Retinal pigment epithelial cell (primary cell): Measurements from ENCODE around the gene AAK1.

Experiments
- DNase-seq: peaks from one replicate; pipeline ENCODE4 v3.0.0-alpha.2; 2010; ENCODE audit warnings: low read depth
- H3K4me3 ChIP-seq: 2 replicates; pipeline ENCODE4 v1.5.1; 2011; ENCODE audit warnings: mild to moderate bottlenecking, low read length, control low read depth, moderate library complexity
- CTCF ChIP-seq: conservative IDR thresholded peaks from 2 replicates; pipeline ENCODE4 v1.5.1; 2011; ENCODE audit warnings: low read depth, low read length, control low read depth, inconsistent platforms

Gene AAK1

GRCh38 chr2:69685321-69686048 is 41.9 kb upstream of the AAK1 start:
- no peak overlapping the region for H3K4me3 ChIP-seq
- no peak for DNase-seq
- TF ChIP-seq CTCF: no peak

DNA sequence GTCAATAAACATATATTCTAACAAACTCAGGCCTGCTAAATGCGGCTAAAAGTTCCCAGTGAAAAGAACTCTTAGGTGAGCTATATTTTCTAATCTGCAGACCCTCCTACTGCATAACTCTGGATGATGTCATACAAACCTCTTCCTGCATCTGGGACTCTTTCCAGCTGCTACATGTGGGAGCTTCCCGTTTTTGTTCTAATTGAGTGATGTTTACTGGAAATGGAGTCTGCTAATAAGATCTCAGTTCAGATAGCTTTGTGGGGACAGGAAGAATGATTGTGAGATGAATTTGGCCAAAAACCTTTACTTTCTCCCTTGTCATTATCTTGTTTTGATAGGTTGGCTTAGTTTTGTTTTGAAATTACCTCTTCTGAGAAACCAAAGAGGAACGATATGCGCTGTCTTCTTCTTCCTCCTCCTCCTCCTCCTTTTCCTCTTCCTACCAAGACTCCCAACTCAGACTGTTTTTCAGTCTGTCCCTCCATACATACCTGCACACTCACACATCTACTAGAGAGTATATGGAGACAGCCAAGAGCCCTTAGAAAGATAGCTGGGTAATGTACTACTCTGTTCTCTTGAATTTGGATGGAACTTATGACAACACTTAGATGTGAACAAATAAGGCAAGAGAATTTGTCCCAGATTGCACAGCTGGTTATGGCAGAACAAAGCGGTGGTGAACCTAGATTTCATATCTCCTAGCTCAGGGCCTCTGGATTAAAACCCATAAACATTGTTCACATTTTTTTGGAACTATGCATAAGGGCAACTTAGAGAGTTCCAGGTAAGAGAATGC is 39.8 kb upstream of the AAK1 start:
- no peak for TF ChIP-seq CTCF
- no peak overlapping the region for H3K4me3 ChIP-seq
- DNase-seq: peak; percentile 41

DNA sequence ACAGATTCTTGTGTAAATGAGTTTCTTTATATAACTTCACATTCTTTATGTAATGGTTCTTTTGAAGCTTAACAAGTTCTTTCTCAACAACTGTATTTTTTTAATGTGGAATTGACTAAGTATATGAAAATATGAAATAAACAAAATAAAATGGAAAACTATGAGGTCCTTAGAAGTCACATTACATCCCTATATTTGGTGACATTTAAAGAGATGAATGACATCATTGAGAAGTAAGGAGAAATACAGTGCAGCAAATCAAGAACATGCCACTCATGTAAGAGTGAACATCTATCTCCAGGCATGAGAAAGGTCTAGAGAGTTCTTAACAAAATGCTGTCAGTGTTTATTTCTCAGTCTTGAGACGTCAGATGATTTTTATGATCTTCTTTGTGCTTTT is 39.0 kb upstream of the AAK1 start:
- H3K4me3 ChIP-seq: no peak overlapping the region
- no peak for TF ChIP-seq CTCF
- no peak for DNase-seq

DNA sequence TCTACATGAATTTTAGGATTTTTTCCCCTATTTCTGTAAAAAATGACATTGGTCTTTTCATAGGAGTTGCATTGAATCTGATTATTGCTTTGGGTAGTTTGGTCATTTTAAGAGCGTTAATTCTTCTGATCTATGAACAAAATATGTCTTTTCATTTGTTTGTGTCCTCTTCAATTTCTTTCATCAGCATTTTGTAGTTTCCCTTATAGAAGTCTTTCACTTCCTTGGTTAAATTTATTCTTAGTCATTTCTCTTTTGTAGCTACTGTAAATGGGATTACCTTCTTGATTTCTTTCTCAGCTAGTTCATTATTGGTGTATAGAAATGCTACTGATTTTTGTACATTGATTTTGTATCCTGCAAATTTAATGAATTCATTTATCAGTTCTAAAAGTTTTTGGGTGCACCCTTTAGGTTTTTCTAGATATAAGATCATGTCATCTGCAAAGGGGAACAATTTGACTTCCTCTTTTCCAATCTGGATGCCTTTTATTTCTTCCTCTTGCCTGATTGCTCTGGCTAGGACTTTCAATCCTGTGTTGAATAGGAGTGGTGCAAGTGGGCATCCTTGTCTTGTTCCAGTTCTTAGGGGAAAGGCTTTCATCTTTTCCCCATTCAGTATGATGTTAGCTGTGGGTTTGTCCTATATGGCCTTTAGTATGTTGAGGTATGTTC is 36.6 kb upstream of the AAK1 start:
- H3K4me3 ChIP-seq: no peak overlapping the region
- TF ChIP-seq CTCF: no peak
- no peak for DNase-seq

GRCh38 chr2:69677914-69678313 is 34.4 kb upstream of the AAK1 start:
- TF ChIP-seq CTCF: no peak
- H3K4me3 ChIP-seq: no peak overlapping the region
- no peak for DNase-seq

DNA sequence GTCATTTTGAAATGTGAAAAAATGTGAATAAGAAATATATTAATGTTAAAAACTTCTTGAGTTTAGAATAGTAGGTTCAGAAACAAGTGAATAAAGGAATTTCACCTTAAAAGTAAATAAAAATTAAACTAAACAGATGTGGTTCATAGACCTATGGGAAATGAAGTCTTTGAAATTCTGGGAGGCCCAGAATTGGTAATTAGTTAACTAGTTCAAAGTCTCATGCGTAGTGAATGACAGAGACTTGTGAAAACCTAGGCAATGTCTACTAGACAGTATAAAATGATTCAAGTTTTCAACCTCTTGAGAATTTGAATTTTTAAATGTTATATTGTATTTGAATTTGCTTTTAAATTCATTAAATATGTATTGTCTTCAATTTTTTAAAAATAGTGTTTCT is 32.6 kb upstream of the AAK1 start:
- TF ChIP-seq CTCF: no peak
- H3K4me3 ChIP-seq: no peak overlapping the region
- DNase-seq: no peak
